ENCODE results near the gene FGF12. TPM values are rescaled to one million over a fixed set of nuclear protein-coding genes. Genes with fewer than 3 reads are reported as not detected.
"Not testable (repeated sequence)": the region's sequence is repeated elsewhere in the genome, so short reads cannot be mapped to it uniquely, and the experiment has no call there.

Gene FGF12
- total RNA-seq, result 1 to 10 TPM in 1 of 2 donors, not detected in 1; 1.5 TPM

DNA sequence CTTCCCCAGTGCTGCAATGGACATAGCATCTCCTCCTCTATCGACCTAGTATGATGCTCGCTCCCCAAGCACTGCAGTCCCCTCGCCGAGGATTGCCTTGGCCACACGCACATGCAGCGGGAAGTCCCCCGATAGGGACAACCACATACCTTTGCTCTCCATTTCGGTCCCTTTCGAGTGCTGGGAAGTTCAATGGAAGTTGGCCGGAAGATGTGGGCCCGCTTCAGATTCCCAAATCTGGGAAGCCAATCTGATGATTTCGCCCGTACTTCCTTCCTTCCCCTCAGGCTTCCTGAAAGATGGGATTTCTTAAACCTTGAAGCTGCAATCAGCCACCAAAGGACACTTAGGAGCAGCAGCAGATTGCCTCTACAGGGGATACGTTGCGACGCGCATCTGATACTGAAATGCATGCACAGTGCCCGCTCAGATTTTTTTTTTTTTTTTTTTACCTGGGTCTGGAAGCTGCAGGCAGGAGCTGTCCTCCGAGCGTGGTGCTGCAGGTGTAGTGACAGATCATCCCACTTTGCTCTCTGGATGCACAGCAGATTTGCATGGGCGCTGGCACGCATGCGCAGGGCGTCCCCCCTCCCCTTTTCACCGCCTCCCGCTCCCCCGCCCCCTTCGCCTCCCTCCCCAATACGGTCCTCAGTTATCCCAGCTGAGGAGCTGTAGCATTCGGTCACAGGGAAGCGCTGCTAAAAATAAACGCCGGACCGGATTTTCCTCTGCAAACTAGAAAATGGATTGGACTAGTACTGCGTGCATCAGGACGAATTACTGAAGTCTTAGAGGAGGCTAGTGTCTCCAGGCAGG is at the start of gene FGF12:
TSS of gene FGF12 (minus strand) at position 510 of the 816 bp plus-strand sequence.
- no peak for TF ChIP-seq CTCF (IDR thresholded peaks at IDR 0.05)
- Histone ChIP-seq H3K27me3 (replicated peaks; ENCODE audit: insufficient read depth) (no peaks in the 10 kb centered on the region), H3K36me3 (no peaks in the 10 kb centered on the region), H3K9me3 (no peaks in the 10 kb centered on the region), H3K27ac (no peak within 1 kb of the TSS), H3K4me3 (peak within 1 kb of the TSS; percentile 62), H3K4me1 (ENCODE audit: control insufficient read depth in 1 of 2, low read depth in 2 of 2) (no peaks in the 10 kb centered on the region)
- DNase-seq (ENCODE audit: low spot score), result peak; percentile 2
- ATAC-seq (ENCODE audit: insufficient number of reproducible peaks, low FRiP score, low read depth), result no peak

DNA sequence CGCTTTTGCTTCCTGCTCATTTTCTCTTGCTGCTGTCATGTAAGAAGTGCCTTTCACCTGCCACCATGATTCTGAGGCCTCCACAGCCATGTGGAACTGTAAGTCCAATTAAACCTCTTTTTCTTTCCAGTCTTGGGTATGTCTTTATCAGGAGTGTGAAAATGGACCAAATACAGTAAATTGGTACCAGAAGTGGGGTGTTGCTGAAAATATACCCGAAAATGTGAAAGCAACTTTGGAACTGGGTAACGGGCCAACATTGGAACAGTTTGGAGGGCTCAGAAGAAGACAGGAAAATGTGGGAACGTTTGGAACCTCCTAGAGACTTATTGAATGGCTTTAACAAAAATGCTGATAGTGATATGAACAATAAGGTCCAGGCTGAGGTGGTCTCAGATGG is 47.0 kb upstream of the FGF12 start:
- not testable (repeated sequence) for DNase-seq (ENCODE audit: low spot score); H3K27me3 ChIP-seq (replicated peaks; ENCODE audit: insufficient read depth); H3K36me3 ChIP-seq; ATAC-seq (ENCODE audit: insufficient number of reproducible peaks, low FRiP score, low read depth); H3K4me1 ChIP-seq (ENCODE audit: control insufficient read depth in 1 of 2, low read depth in 2 of 2); H3K4me3 ChIP-seq; H3K27ac ChIP-seq; H3K9me3 ChIP-seq

DNA sequence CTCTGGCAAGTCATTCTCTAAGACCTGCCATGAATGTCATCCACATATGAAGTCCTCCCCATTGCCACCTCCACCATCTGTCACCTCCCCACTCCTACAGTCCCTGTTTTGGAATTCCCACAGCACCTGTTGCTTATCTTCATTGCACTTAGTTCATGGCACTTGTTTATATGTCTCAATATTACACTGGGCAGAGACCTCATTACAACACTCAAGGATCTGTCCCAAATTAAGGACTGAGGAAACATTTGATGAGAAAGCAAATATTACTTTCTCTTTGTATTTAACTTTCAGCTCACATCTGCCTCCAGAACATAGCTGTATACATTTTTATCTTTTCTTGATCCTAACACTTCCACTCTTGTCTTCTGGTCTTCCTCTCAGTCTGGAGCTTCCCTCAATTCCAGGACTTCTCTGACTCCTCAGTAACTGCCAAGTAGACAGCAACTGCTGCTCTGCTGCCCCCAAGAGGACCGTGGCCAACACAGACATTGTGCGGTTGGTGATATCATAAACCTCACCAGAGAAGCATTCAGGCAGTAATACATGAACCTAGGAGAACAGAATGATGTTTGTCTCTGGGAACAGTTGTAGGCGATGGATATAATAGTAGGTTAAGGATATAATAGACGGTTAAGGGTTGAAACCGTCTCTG is 45.0 kb upstream of the FGF12 start:
- Histone ChIP-seq H3K27me3 (replicated peaks; ENCODE audit: insufficient read depth) (no peaks in the 10 kb centered on the region), H3K4me1 (ENCODE audit: control insufficient read depth in 1 of 2, low read depth in 2 of 2) (no peaks in the 10 kb centered on the region), H3K36me3 (no peaks in the 10 kb centered on the region), H3K4me3 (no peak overlapping the region), H3K27ac (no peak overlapping the region), H3K9me3 (peaks cover 8% of the 10 kb centered on the region)
- no peak for TF ChIP-seq CTCF (IDR thresholded peaks at IDR 0.05)
- DNase-seq (ENCODE audit: low spot score), result no peak
- ATAC-seq (ENCODE audit: insufficient number of reproducible peaks, low FRiP score, low read depth), result no peak

GRCh38 chr3:192758654-192759053 is 31.3 kb upstream of the FGF12 start:
- DNase-seq (ENCODE audit: low spot score) (no peak), ATAC-seq (ENCODE audit: insufficient number of reproducible peaks, low FRiP score, low read depth) (no peak)
- no peaks in the 10 kb centered on the region for H3K36me3 ChIP-seq
- H3K9me3 ChIP-seq, result no peaks in the 10 kb centered on the region
- no peak for TF ChIP-seq CTCF (IDR thresholded peaks at IDR 0.05)
- no peak overlapping the region for H3K4me3 ChIP-seq
- H3K27ac ChIP-seq, result no peak overlapping the region
- no peaks in the 10 kb centered on the region for H3K27me3 ChIP-seq (replicated peaks; ENCODE audit: insufficient read depth)
- no peaks in the 10 kb centered on the region for H3K4me1 ChIP-seq (ENCODE audit: control insufficient read depth in 1 of 2, low read depth in 2 of 2)

DNA sequence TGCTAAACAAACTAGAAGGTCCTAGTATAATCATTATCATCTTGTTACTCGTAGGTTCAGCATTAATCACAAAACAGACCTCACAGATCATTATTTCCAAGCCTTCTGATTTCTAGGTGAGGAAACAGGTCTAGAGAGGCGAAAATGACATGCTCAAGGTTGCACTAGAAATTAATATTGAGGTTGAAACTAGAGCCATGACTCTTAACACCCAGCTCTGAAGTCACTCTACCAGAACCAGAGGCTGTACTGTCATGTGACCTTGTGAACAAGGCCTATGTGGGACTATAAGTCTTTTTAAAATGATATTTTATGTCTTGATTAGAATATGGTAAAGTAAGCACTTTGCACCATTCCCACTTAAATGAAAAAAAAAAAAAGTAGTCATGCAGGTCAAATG is 23.8 kb upstream of the FGF12 start:
- TF ChIP-seq CTCF (IDR thresholded peaks at IDR 0.05), result no peak
- ATAC-seq (ENCODE audit: insufficient number of reproducible peaks, low FRiP score, low read depth), result no peak
- Histone ChIP-seq H3K4me3 (no peak overlapping the region), H3K27ac (no peak overlapping the region), H3K4me1 (ENCODE audit: control insufficient read depth in 1 of 2, low read depth in 2 of 2) (no peaks in the 10 kb centered on the region), H3K27me3 (replicated peaks; ENCODE audit: insufficient read depth) (no peaks in the 10 kb centered on the region), H3K9me3 (no peaks in the 10 kb centered on the region), H3K36me3 (no peaks in the 10 kb centered on the region)
- no peak for DNase-seq (ENCODE audit: low spot score)

Data from thoracic aorta (tissue), 2 donors.